GM23248 (cell line): ENCODE measurements around the gene ERICH3.

Experiments used
- EZH2 ChIP-seq: fragments of 200-600 bp; sonication (generic); IDR thresholded peaks from 2 replicates; pipeline ENCODE4 v1.6.1; 2018; ENCODE audit warnings: antibody characterized with exemption, mild to moderate bottlenecking; ENCODE audit not compliant: insufficient read depth, poor library complexity, severe bottlenecking
- EZH2phosphoT487 ChIP-seq: fragments of 200-600 bp; sonication (generic); IDR thresholded peaks from 2 replicates; pipeline ENCODE4 v1.6.1; 2018; ENCODE audit warnings: antibody characterized with exemption, moderate library complexity, mild to moderate bottlenecking, low read depth; ENCODE audit not compliant: insufficient read depth

- no peak for TF ChIP-seq EZH2
- no peak for TF ChIP-seq EZH2phosphoT487
Measured at GRCh38 chr1:74703386-74704182, 30.0 kb upstream of the ERICH3 start.
